Limb (tissue), 2 donors: ENCODE data around the gene PDLIM3.
"Not testable (repeated sequence)": the region's sequence is repeated elsewhere in the genome, so short reads cannot be mapped to it uniquely, and the experiment has no call there.

Experiments used
- DNase-seq, 2 donors: peaks; one replicate each; pipeline ENCODE4 v3.0.0-alpha.2; 2016; ENCODE audit errors: extremely low spot score in 2 of 2

PDLIM3 gene

GRCh38 chr4:185554365-185555126 is 19.2 kb upstream of the PDLIM3 start:
- DNase-seq, result peak in 1 of 2 donors; percentile 39

GRCh38 chr4:185552254-185552653 is 16.9 kb upstream of the PDLIM3 start:
- DNase-seq, result no peak

- no peak for DNase-seq
These were observed 15.6 kb upstream of the PDLIM3 start for GRCh38 chr4:185550933-185551332.

DNA sequence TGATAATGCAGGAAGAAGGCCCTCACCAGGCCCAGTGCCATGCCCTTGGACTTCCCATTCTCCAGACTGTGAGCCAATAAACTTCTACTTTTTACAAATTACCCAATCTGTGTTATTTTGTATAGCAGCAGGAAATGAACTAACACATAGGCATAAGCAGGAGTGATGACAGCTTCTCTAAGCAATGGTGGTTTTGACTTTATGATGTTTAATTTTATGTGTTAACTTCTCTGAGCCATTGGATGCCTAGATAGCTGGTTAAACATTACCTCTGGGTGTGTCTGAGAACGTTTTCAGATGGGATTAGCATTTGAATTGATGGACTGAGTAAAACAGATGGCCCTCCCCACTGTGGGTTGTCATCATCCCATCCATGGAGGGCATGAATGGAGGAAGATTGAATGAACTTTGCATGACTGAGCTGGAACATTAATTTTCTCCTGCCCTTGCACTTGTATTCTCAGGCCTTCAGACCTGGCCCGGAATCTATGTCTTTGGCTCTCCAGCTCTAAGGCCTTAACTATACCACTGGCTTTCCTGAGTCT is 13.9 kb upstream of the PDLIM3 start:
- no peak for DNase-seq

DNA sequence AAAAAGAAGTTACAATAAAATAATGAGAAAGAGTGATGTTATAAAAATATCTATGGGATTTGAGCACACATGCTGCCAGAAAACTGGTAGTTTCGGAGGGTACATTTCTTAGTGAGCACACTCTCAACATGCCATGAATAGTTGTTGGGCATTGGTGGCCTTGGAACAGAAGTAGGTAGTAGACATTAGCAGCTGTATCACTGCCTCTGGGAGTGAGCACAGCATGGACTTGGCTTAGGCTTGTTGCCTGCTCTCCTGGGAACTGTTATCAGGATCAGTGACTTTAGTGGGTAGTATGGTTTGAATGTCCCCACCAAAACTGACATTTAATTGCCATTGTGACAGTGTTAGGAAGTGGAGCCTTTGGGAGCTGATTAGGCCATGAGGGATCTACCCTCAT is 13.3 kb upstream of the PDLIM3 start:
- no peak for DNase-seq

DNA sequence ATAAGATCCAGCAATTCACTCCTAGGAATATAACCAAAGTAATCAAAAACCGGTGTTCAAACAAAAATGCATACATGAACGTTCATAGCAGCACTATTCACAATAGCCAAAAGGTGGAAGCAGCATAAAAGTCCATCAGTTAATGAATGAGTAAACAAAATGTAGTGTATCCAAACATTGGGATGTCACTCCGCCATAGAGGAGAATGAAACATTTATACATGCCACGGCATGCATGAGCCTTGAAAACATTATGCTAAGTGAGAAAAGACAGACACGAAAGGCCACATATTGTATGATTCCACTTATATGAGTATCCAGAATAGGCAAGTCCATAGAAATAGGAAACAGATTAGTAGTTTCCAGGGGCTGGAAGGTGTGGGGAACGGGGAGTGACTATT is 11.0 kb upstream of the PDLIM3 start:
- no peak for DNase-seq

DNA sequence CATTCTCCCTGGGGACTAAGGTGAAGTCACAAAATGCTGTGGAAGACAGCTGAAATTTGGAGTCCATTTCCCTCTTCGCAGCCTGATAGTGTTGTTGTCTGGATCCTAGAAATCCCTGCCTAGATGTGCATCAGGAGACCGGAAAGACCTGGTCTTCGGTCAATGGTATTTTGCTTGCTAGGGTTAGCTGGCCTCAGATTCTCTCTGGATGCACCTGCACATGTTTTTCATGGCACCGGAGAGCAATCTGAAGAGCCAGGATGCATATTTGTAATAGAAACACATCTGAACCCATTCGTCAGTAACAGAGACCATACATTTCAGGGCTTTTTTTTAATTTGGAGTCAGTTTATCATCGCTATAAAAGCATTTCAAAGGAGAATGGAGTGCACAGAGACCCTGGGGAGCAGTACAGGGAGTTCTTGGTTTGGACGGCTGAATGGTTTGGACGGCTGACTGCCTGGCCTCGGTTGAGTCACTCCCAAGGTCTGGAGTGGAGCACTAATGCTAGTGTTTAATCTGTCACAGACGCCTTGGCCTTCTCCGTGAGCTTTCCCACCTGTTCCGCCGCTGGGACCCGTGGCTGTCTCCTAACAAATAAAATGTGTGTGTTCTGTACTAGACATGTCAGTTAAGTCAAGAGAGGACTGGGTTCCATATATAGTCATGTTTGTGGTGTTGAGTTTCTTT is 7.5 kb upstream of the PDLIM3 start:
- peak; percentile 59 to 74 for DNase-seq

DNA sequence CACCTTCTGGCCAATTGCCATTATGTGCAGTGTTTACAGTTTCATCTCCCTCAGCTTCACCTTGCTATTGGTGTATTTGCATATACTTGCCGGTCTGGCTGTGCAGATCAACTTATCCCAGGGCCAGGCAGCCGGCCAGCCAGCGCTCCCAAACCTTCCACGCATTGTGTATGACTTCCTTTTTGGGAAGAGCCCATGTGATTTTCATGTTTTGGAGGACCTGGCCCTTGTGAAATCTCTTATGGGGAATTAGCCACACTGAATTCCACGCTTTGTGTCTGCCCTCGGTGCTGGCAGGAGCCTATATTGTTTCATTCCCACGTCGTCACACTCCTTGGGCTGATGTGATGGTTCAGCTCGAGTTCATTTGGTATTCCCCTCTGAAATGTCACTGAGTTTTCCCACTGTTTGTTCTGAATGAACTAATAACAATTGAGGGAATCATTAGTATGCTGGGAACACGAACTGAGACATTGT is 6.0 kb upstream of the PDLIM3 start:
- peak in 1 of 2 donors; percentile 55 for DNase-seq

DNA sequence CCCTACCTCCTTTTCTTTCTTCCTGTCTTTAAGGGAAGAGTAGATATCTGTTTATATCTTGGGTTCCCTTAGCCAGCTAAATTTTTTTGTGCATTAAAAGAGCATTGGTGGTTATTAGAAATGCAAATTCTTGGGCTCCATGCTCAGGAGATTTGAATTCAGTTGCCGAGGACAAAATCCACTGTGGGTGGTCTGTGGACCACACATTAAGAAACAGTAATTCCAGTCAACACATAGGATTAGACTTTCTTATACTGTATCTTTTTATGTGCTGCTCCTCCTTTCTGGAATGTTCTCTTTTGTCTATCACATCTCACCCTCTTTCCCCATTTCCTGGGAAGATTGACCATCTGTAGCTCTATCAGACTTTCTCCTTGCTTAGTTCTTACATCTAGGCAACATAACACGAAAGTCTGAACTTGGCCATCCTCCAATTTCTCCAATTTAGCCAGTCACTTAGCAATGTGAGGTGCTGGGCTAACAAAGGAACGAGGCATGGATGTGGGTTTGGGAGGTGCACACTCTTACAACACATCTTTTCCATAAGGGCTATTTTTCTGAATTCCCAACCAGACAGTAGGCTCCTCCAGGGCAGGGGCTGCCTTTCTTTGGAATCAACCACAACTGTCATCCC is 5.3 kb upstream of the PDLIM3 start:
- DNase-seq, result no peak

- DNase-seq, result no peak
These were observed 4.7 kb upstream of the PDLIM3 start for GRCh38 chr4:185540040-185540439.

- no peak for DNase-seq
These were observed 3.5 kb upstream of the PDLIM3 start for GRCh38 chr4:185538806-185539205.

- peak in 1 of 2 donors; percentile 44 for DNase-seq
These were observed 1.1 kb upstream of the PDLIM3 start for GRCh38 chr4:185536411-185536709.

GRCh38 chr4:185535612-185536410 is 504 bp upstream of the PDLIM3 start:
- DNase-seq, result no peak

DNA sequence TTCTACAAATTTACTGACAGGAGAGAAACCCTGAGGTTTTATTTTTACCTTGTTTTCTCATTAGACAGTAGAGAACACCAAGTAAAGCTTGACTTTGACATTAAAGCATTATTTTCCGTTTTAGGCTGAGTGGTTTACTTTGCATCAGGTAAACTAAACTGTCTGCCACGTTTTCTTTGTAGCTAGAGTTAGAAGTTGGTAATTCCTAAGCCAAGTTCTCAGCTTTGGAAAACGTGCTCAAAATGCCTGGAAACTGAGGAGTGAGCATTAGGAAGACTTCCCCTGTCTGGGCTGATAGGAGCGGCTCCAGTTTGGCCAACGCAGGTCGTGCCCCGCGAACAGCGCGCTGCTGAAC is 819 bp downstream of the PDLIM3 start:
- DNase-seq, result no peak

DNA sequence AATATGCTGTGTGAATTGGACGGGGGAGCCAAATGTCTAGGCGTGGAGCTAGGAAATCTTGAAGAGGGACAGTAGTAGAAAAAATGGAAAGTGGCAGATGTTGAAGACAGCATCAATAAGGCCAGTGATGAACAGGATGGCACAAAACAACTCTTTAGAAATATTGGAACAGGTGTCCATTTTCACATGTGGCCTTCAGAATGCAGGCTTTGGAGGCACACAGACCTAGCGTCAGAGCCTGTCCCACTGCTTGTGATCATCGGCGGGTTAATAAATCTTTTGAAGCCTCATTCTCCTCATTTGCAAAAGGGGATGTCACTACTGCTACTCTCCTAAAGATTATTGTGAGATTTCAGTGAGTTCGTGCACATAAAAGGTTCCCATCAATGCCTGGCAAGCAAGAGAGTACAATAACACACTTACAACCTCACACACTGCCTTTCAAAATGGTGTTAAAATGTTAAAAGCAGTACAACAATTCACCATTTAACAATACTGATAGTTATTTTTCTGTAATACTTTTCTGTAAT is 2.4 kb downstream of the PDLIM3 start:
- DNase-seq, result no peak

GRCh38 chr4:185532293-185532692 is 3.0 kb downstream of the PDLIM3 start:
- DNase-seq, result no peak

GRCh38 chr4:185531654-185532053 is 3.7 kb downstream of the PDLIM3 start:
- DNase-seq, result not testable (repeated sequence)

DNA sequence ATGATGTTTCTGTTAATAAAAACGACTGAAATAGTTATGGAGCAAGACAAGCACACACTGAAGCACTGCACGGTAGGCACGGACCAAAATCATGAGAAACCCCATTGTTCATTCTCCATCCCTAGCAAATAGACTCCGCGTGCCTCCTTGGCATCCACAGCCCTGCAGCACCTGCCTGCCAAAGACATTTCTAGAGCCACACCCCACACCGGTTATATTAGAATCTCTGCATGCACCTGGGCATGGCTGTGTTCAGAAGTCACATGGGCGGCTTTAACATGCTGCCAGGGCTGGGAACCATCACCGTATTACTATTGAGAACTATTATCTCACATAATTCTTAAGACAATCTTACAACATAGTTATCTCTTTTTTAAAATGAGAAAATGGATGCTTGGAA is 5.9 kb downstream of the PDLIM3 start:
- DNase-seq, result no peak

- no peak for DNase-seq
These were observed 10.1 kb downstream of the PDLIM3 start for GRCh38 chr4:185524888-185525863.

GRCh38 chr4:185523862-185524261 is 11.4 kb downstream of the PDLIM3 start:
- no peak for DNase-seq
